Natural killer cell (primary cell): Measurements from ENCODE around the gene TMEM225B. TPM values are rescaled to one million over a fixed set of nuclear protein-coding genes. Genes with fewer than 3 reads are reported as not detected.
"Not testable (repeated sequence)": the region's sequence is repeated elsewhere in the genome, so short reads cannot be mapped to it uniquely, and the experiment has no call there.

Experiments used
- ATAC-seq, 3 donors: fragments of 150-1000 bp in 2 of 3; fragments of 200-7000 bp in 1 of 3; cut with Tn5 transposase; 1 replicate in 1 of 3; 2 replicates in 2 of 3; pipeline ENCODE4 v1.10.0; 2021; ENCODE audit warnings: mild to moderate bottlenecking in 2 of 3, moderate library complexity in 2 of 3
- DNase-seq, 2 donors: peaks; one replicate each; pipeline versions ENCODE4 v3.0.0 to v3.0.0-alpha.2; 2013 to 2021; ENCODE audit warnings: mixed read lengths in 1 of 2
- H3K27ac ChIP-seq: one replicate; pipeline ENCODE4 v1.5.1; 2013; ENCODE audit warnings: mild to moderate bottlenecking, low read length
- H3K27me3 ChIP-seq: one replicate; pipeline ENCODE4 v1.6.1; 2013; ENCODE audit warnings: low read length; ENCODE audit not compliant: control insufficient read depth, insufficient read depth
- H3K36me3 ChIP-seq: one replicate; pipeline ENCODE4 v1.6.1; 2013; ENCODE audit warnings: low read length; ENCODE audit not compliant: control insufficient read depth, insufficient read depth
- H3K4me1 ChIP-seq: one replicate; pipeline ENCODE4 v1.6.1; 2013; ENCODE audit warnings: low read length; ENCODE audit not compliant: control insufficient read depth, insufficient read depth
- H3K4me3 ChIP-seq: one replicate; pipeline ENCODE4 v1.5.1; 2013; ENCODE audit warnings: low read length
- H3K9me3 ChIP-seq: one replicate; pipeline ENCODE4 v1.6.1; 2013; ENCODE audit warnings: low read length; ENCODE audit not compliant: control insufficient read depth, insufficient read depth
- H3K27ac Mint-ChIP-seq, 2 donors: one replicate each; pipeline ENCODE4 v1.8.0; 2022; ENCODE audit warnings: mild to moderate bottlenecking in 2 of 2, mixed read lengths in 2 of 2, moderate library complexity in 1 of 2
- H3K27me3 Mint-ChIP-seq, 2 donors: one replicate each; pipeline ENCODE4 v1.8.0; 2022; ENCODE audit warnings: low read depth in 2 of 2, mixed read lengths in 2 of 2
- H3K36me3 Mint-ChIP-seq: one replicate; pipeline ENCODE4 v1.8.0; 2022; ENCODE audit warnings: mixed read lengths
- H3K4me1 Mint-ChIP-seq, 2 donors: one replicate each; pipeline ENCODE4 v1.8.0; 2022; ENCODE audit warnings: mixed read lengths in 2 of 2
- H3K4me3 Mint-ChIP-seq: one replicate; pipeline ENCODE4 v1.8.0; 2022; ENCODE audit warnings: mild to moderate bottlenecking, moderate library complexity, mixed read lengths
- H3K9me3 Mint-ChIP-seq, 2 donors: one replicate each; pipeline ENCODE4 v1.8.0; 2022; ENCODE audit warnings: mixed read lengths in 2 of 2
- whole genome bisulfite sequencing: methylation state at CpG from one replicate; pipeline ENCODE4 v1.1.7; 2013; ENCODE audit warnings: missing lambda C conversion rate; ENCODE audit not compliant: insufficient coverage; 5-methylcytosine and 5-hydroxymethylcytosine counted together
- intact Hi-C: fragments of 100-400 bp; cut with micrococcal nuclease; formaldehyde crosslinking; loops from one replicate; pipeline ENCODE4 v1.14.2; 2022
- total RNA-seq, 4 donors: library from RNA; stranded (reverse); fragments of 120-200 nt in 1 of 4; gene quantifications; one replicate each; pipeline versions ENCODE4 v1.2.3 to v1.2.4, GENCODE V29; 2013 to 2022
- TF ChIP-seq, protein P1 (sequence below): fragments of 200-600 bp; IDR thresholded peaks from one replicate; pipeline ENCODE4 v1.8.0; 2022; ENCODE audit warnings: antibody characterized with exemption

The TMEM225B gene
- total RNA-seq, 3 donors from 2014 or later (not counting 1 experiment from before 2014, with no cell fraction given), result 1.4 to 2.5 (median 2.0) TPM

DNA sequence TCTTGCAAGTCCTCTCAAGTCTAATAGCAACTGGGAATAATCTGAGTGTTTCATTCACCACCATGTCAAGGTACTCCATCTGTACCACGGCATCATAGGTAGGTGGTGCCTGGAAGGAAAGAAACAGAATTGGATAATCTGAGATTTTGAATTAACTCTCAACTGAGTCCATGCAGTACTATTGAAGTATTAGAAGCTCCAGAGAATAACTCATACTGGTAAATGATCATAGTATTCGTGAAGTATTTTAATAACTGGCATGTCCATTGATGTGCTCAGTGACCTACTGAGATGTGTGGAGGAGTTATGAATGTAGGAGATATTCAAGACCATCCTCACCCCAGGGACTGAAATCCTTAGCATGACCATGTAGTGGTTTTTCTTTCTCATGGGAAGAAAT, 54.6 kb downstream of the TMEM225B start:
- no peak overlapping the region for H3K27ac ChIP-seq
- TF ChIP-seq, protein P1, sequence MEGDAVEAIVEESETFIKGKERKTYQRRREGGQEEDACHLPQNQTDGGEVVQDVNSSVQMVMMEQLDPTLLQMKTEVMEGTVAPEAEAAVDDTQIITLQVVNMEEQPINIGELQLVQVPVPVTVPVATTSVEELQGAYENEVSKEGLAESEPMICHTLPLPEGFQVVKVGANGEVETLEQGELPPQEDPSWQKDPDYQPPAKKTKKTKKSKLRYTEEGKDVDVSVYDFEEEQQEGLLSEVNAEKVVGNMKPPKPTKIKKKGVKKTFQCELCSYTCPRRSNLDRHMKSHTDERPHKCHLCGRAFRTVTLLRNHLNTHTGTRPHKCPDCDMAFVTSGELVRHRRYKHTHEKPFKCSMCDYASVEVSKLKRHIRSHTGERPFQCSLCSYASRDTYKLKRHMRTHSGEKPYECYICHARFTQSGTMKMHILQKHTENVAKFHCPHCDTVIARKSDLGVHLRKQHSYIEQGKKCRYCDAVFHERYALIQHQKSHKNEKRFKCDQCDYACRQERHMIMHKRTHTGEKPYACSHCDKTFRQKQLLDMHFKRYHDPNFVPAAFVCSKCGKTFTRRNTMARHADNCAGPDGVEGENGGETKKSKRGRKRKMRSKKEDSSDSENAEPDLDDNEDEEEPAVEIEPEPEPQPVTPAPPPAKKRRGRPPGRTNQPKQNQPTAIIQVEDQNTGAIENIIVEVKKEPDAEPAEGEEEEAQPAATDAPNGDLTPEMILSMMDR, result no peak
- no peak overlapping the region for H3K4me3 Mint-ChIP-seq
- peaks cover 0 to 4% of the 10 kb centered on the region in 2 donors for H3K4me1 Mint-ChIP-seq
- WGBS, result 100% methylated on average over 2 of the region's 2 CpGs
- no peaks in the 10 kb centered on the region for H3K4me1 ChIP-seq
- no peaks in the 10 kb centered on the region for H3K27me3 ChIP-seq
- no peaks in the 10 kb centered on the region for H3K36me3 ChIP-seq
- H3K9me3 ChIP-seq, result no peaks in the 10 kb centered on the region
- no peak for DNase-seq
- no peak overlapping the region for H3K27ac Mint-ChIP-seq
- H3K36me3 Mint-ChIP-seq, result no peaks in the 10 kb centered on the region
- H3K4me3 ChIP-seq, result no peak overlapping the region
- H3K27me3 Mint-ChIP-seq, result no peaks in the 10 kb centered on the region
- no peaks in the 10 kb centered on the region for H3K9me3 Mint-ChIP-seq
- ATAC-seq, result no peak
- intact Hi-C loops, result no loop called here

DNA sequence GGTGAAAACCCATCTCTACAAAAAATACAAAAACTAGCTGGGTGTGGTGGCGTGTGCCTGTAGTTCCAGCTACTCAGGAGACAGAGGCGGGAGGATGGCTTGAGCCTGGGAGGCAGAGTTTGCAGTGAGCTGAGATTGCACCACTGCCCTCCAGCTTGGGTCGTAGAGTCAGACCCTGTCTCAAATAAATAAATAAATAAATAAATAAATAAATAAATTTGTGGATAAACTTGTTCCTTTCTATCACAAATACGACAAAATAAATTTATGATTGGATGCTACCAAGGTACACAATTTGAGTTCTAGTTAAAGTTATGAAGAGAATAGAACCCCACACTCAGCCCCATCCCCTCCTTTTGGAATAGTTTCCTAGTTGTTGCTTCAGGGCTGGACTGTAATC, 55.2 kb downstream of the TMEM225B start:
- H3K27me3 ChIP-seq, DNase-seq, intact Hi-C loops, H3K27ac Mint-ChIP-seq, H3K27ac ChIP-seq, H3K4me1 Mint-ChIP-seq, H3K4me3 Mint-ChIP-seq, H3K9me3 Mint-ChIP-seq, H3K36me3 ChIP-seq, H3K4me3 ChIP-seq, H3K4me1 ChIP-seq, H3K9me3 ChIP-seq, ATAC-seq, H3K36me3 Mint-ChIP-seq, H3K27me3 Mint-ChIP-seq: not testable (repeated sequence)
- WGBS, result 100% methylated on average over 2 of the region's 4 CpGs

DNA sequence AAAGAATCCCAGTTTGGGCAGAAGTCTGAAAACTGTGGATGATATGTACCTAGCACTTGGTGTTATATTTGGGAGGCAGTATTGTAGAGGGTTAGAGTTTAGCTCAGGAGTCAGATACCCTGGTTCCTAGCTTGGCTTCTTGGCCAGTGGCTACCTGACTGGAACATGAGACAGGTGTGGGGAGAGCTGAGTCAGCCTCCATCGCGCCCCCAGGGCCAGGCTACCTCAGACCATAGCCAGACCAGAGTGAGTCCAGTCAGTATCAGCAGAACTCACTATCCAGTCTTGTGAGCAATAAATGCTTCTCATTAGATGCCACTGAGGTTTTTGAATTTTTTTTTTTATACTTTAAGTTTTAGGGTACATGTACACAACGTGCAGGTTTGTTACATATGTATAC, 55.7 kb downstream of the TMEM225B start:
- Histone ChIP-seq H3K4me1 (no peaks in the 10 kb centered on the region), H3K27ac (no peak overlapping the region), H3K27me3 (no peaks in the 10 kb centered on the region), H3K4me3 (no peak overlapping the region), H3K36me3 (no peaks in the 10 kb centered on the region), H3K9me3 (no peaks in the 10 kb centered on the region)
- TF ChIP-seq, protein P1, result no peak
- H3K27me3 Mint-ChIP-seq, result no peaks in the 10 kb centered on the region
- no peak overlapping the region for H3K27ac Mint-ChIP-seq
- no peak overlapping the region for H3K4me3 Mint-ChIP-seq
- H3K36me3 Mint-ChIP-seq, result no peaks in the 10 kb centered on the region
- no peak for DNase-seq
- H3K4me1 Mint-ChIP-seq, result peaks cover 0 to 4% of the 10 kb centered on the region in 2 donors
- no peak for ATAC-seq
- 98% methylated on average over 3 of the region's 3 CpGs for WGBS
- intact Hi-C loops, result no loop called here
- H3K9me3 Mint-ChIP-seq, result no peaks in the 10 kb centered on the region

DNA sequence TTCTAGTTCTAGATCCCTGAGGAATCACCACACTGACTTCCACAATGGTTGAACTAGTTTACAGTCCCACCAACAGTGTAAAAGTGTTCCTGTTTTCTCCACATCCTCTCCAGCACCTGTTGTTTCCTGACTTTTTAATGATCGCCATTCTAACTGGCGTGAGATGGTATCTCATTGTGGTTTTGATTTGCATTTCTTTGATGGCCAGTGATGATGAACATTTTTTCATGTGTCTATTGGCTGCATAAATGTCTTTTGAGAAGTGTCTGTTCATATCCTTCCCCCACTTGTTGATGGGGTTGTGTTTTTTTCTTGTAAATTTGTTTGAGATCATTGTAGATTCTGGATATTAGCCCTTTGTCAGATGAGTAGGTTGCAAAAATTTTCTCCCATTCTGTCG, 56.6 kb downstream of the TMEM225B start:
- H3K27ac ChIP-seq, intact Hi-C loops, H3K4me1 ChIP-seq, H3K36me3 Mint-ChIP-seq, H3K4me3 Mint-ChIP-seq, ATAC-seq, H3K27me3 ChIP-seq, H3K4me3 ChIP-seq, H3K9me3 Mint-ChIP-seq, H3K4me1 Mint-ChIP-seq, H3K27ac Mint-ChIP-seq, DNase-seq, H3K9me3 ChIP-seq, H3K27me3 Mint-ChIP-seq, H3K36me3 ChIP-seq: not testable (repeated sequence)
- whole genome bisulfite sequencing, result 100% methylated on average over 1 of the region's 3 CpGs

DNA sequence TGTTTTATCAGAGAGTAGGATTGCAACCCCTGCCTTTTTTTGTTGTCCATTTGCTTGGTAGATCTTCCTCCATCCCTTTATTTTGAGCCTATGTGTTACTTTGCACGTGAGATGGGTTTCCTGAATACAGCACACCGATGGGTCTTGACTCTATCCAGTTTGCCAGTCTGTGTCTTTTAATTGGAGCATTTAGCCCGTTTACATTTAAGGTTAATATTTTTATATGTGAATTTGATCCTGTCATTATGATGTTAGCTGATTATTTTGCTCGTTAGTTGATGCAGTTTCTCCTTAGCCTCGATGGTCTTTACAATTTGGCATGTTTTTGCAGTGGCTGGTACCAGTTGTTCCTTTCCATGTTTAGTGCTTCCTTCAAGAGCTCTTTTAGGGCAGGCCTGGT, 59.8 kb downstream of the TMEM225B start:
- H3K4me1 ChIP-seq, H3K36me3 ChIP-seq, H3K27me3 Mint-ChIP-seq, H3K27ac ChIP-seq, intact Hi-C loops, H3K4me3 ChIP-seq, H3K4me1 Mint-ChIP-seq, H3K36me3 Mint-ChIP-seq, DNase-seq, H3K27ac Mint-ChIP-seq, H3K9me3 ChIP-seq, H3K27me3 ChIP-seq, H3K4me3 Mint-ChIP-seq, ATAC-seq, H3K9me3 Mint-ChIP-seq: not testable (repeated sequence)
- 90% methylated on average over 3 of the region's 5 CpGs for WGBS

Other genes starting within 250 kb of the TMEM225B start
- 100 to 1,000 TPM; 161 to 184 (median 179) TPM for gene ARPC1B, start 223.5 kb upstream of the TMEM225B start, total RNA-seq
- 10 to 100 TPM; 55.3 to 60.6 (median 59.3) TPM for gene PDAP1, start 189.7 kb upstream of the TMEM225B start, total RNA-seq
- 100 to 1,000 TPM; 145 to 190 (median 187) TPM for gene BUD31, start 189.3 kb upstream of the TMEM225B start, total RNA-seq
- 1 to 10 TPM; 5.3 to 6.6 (median 6.4) TPM for gene PTCD1, start 159.5 kb upstream of the TMEM225B start, total RNA-seq
- 10 to 100 TPM; 54.0 to 61.6 (median 54.8) TPM for gene CPSF4, start 159.3 kb upstream of the TMEM225B start, total RNA-seq
- gene ATP5MF, start 132.1 kb upstream of the TMEM225B start, total RNA-seq, result 100 to 1,000 TPM in 2 of 3 donors, 10 to 100 TPM in 1; 90.8 to 123 (median 111) TPM
- 10 to 100 TPM; 16.7 to 18.6 (median 16.8) TPM for gene ZNF789, start 125.4 kb upstream of the TMEM225B start, total RNA-seq
- 100 to 1,000 TPM; 188 to 237 (median 215) TPM for gene ZNF394, start 98.0 kb upstream of the TMEM225B start, total RNA-seq
- gene ZKSCAN5, start 93.6 kb upstream of the TMEM225B start, total RNA-seq, result 1 to 10 TPM; 6.8 to 9.7 (median 7.4) TPM
- gene FAM200A, start 46.2 kb upstream of the TMEM225B start, total RNA-seq, result 1 to 10 TPM; 2.3 to 3.1 (median 2.6) TPM
- 100 to 1,000 TPM; 171 to 214 (median 196) TPM for gene ZNF655, start 39.6 kb upstream of the TMEM225B start, total RNA-seq
- 10 to 100 TPM; 24.4 to 37.4 (median 27.8) TPM for gene ZSCAN25, start 18.7 kb downstream of the TMEM225B start, total RNA-seq
- under 1 TPM in 1 of 3 donors, not detected in 2; 0.14 TPM for gene CYP3A5, start 81.7 kb downstream of the TMEM225B start, total RNA-seq
- gene CYP3A7, start 136.9 kb downstream of the TMEM225B start, total RNA-seq, result not detected
- not detected for gene CYP3A4, start 185.9 kb downstream of the TMEM225B start, total RNA-seq
- not detected for gene CYP3A43, start 229.7 kb downstream of the TMEM225B start, total RNA-seq